WTC11 (cell line): ENCODE measurements around the gene MYOM3. TPM values are rescaled to one million over a fixed set of nuclear protein-coding genes. Genes with fewer than 3 reads are reported as not detected.
"Not testable (repeated sequence)": the region's sequence is repeated elsewhere in the genome, so short reads cannot be mapped to it uniquely, and the experiment has no call there.

Experiments used
- ATAC-seq: fragments of 200-7000 bp; cut with Tn5 transposase; 2 replicates; pipeline ENCODE4 v1.10.0; 2021; ENCODE audit warnings: mild to moderate bottlenecking, moderate library complexity
- CTCF ChIA-PET: fragments of 300-600 bp; sonication (Branson Sonifier 250); formaldehyde crosslinking; loops from one replicate; lab custom pipeline; 2021; ENCODE audit warnings: antibody characterized with exemption; lab: Charles Lee
- POLR2A ChIA-PET: fragments of 350-600 bp; sonication (Branson Sonifier 250); formaldehyde crosslinking; loops from one replicate; lab custom pipeline; 2021; ENCODE audit warnings: antibody characterized with exemption; lab: Charles Lee
- DNase-seq: peaks from one replicate; pipeline ENCODE4 v3.0.0; 2021; ENCODE audit warnings: low spot score
- H3K27ac Mint-ChIP-seq: 2 replicates; pipeline ENCODE4 v1.8.0; 2021; ENCODE audit warnings: mixed read lengths
- H3K27me3 Mint-ChIP-seq: 2 replicates; pipeline ENCODE4 v1.8.0; 2021; ENCODE audit warnings: low read depth, mild to moderate bottlenecking, moderate library complexity, mixed read lengths
- H3K36me3 Mint-ChIP-seq: 2 replicates; pipeline ENCODE4 v1.8.0; 2021; ENCODE audit warnings: mixed read lengths
- H3K4me1 Mint-ChIP-seq: 2 replicates; pipeline ENCODE4 v1.8.0; 2022; ENCODE audit warnings: mixed read lengths
- H3K4me3 Mint-ChIP-seq: 2 replicates; pipeline ENCODE4 v1.8.0; 2021; ENCODE audit warnings: mild to moderate bottlenecking, moderate library complexity, mixed read lengths
- H3K9me3 Mint-ChIP-seq: 2 replicates; pipeline ENCODE4 v1.8.0; 2021; ENCODE audit warnings: mixed read lengths
- AFF4 ChIP-seq: sonication (generic); formaldehyde crosslinking; IDR thresholded peaks from 2 replicates; pipeline ENCODE4 v1.8.1; 2023; ENCODE audit warnings: mild to moderate bottlenecking, missing genetic modification reagents, borderline replicate concordance
- NR2C2 ChIP-seq: sonication (generic); formaldehyde crosslinking; IDR thresholded peaks from 2 replicates; pipeline ENCODE4 v1.8.0; 2022; ENCODE audit warnings: mild to moderate bottlenecking, missing genetic modification reagents
- TCF7 ChIP-seq: sonication (generic); formaldehyde crosslinking; IDR thresholded peaks from 2 replicates; pipeline ENCODE4 v1.8.0; 2022; ENCODE audit warnings: mild to moderate bottlenecking, low read depth, missing genetic modification reagents, moderate library complexity
- USF1 ChIP-seq: sonication (generic); formaldehyde crosslinking; IDR thresholded peaks from 2 replicates; pipeline ENCODE4 v1.8.0; 2022; ENCODE audit warnings: mild to moderate bottlenecking, missing genetic modification reagents
- ZNF138 ChIP-seq: sonication (generic); formaldehyde crosslinking; conservative IDR thresholded peaks from 2 replicates; pipeline ENCODE4 v1.8.1; 2022; ENCODE audit warnings: mild to moderate bottlenecking, moderate library complexity, missing genetic modification reagents
- ZNF396 ChIP-seq: fragments of 250-450 bp; sonication (Bioruptor Pico); IDR thresholded peaks from 2 replicates; pipeline ENCODE4 v1.8.0; 2021; ENCODE audit warnings: mild to moderate bottlenecking, moderate library complexity, borderline replicate concordance
- total RNA-seq: library from RNA; stranded (reverse); gene quantifications from 3 replicates; pipeline ENCODE4 v1.2.3, GENCODE V29; 2021
- TF ChIP-seq, protein P1 (sequence below): sonication (generic); formaldehyde crosslinking; conservative IDR thresholded peaks from 2 replicates; pipeline ENCODE4 v1.8.1; 2023; ENCODE audit warnings: mild to moderate bottlenecking, low read depth, missing genetic modification reagents, moderate library complexity
- TF ChIP-seq, protein P2 (sequence below): sonication (generic); formaldehyde crosslinking; IDR thresholded peaks from 2 replicates; pipeline ENCODE4 v1.8.1; 2023; ENCODE audit warnings: mild to moderate bottlenecking, missing genetic modification reagents, moderate library complexity
- TF ChIP-seq, protein P3 (sequence below): sonication (generic); formaldehyde crosslinking; IDR thresholded peaks from 2 replicates; pipeline ENCODE4 v1.8.1; 2023; ENCODE audit warnings: mild to moderate bottlenecking, missing genetic modification reagents, moderate library complexity

The MYOM3 gene
- total RNA-seq, 1 experiment from 2014 or later, result 0.13 TPM

DNA sequence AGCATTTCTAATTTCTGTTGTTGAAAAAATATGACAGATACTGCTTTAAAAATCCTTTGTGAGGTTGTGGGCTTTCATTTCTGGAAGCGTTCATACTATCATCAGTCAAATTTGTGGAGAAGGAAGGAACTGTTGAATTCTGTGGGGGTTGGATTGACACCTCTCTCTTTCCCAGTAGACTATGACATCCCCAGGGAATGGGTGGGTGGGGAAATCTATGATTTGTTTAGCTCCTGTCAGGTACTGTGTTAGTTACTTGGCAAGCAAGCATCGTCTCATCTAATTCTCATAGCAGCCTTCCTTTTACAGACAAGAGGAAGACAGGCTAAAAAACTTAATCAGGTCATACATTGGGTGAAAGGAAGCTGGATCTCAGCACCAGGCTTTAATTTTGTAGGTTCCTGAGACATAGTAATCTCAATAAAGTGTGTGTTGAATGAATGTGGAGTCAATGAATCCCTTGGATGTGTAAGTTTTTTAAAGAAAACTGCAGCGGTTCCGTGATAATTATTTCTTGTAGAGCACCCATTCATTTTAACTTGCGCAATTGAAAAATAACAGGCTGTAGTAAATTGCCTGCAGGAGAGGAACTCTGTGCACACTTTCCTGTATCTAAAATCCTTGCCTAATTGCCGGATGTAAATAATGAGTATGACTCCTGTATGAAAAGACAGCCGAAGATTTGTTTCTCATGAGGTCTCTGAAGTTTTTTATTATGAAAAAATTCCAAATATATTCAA is 60.6 kb downstream of the MYOM3 start (continued):
- TF ChIP-seq, protein P1, sequence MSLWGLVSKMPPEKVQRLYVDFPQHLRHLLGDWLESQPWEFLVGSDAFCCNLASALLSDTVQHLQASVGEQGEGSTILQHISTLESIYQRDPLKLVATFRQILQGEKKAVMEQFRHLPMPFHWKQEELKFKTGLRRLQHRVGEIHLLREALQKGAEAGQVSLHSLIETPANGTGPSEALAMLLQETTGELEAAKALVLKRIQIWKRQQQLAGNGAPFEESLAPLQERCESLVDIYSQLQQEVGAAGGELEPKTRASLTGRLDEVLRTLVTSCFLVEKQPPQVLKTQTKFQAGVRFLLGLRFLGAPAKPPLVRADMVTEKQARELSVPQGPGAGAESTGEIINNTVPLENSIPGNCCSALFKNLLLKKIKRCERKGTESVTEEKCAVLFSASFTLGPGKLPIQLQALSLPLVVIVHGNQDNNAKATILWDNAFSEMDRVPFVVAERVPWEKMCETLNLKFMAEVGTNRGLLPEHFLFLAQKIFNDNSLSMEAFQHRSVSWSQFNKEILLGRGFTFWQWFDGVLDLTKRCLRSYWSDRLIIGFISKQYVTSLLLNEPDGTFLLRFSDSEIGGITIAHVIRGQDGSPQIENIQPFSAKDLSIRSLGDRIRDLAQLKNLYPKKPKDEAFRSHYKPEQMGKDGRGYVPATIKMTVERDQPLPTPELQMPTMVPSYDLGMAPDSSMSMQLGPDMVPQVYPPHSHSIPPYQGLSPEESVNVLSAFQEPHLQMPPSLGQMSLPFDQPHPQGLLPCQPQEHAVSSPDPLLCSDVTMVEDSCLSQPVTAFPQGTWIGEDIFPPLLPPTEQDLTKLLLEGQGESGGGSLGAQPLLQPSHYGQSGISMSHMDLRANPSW (CRISPR knock-in tag), result no peak

- ChIA-PET CTCF (interaction anchor here (1.6 kb wide), 1 partner anchor 22 kb away, joined by 4 read pairs; no protein-coding TSS in a partner anchor), POLR2A (no interaction called here)
- Mint-ChIP-seq H3K4me1 (no peaks in the 10 kb centered on the region), H3K4me3 (no peak overlapping the region), H3K36me3 (no peaks in the 10 kb centered on the region), H3K27me3 (no peaks in the 10 kb centered on the region), H3K27ac (no peak overlapping the region), H3K9me3 (no peaks in the 10 kb centered on the region; the same call in 1 of the 2 replicates)
- TF ChIP-seq, protein P2, sequence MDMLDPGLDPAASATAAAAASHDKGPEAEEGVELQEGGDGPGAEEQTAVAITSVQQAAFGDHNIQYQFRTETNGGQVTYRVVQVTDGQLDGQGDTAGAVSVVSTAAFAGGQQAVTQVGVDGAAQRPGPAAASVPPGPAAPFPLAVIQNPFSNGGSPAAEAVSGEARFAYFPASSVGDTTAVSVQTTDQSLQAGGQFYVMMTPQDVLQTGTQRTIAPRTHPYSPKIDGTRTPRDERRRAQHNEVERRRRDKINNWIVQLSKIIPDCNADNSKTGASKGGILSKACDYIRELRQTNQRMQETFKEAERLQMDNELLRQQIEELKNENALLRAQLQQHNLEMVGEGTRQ (CRISPR knock-in tag), result no peak
- TF ChIP-seq NR2C2 (CRISPR knock-in tag) (no peak), AFF4 (CRISPR knock-in tag) (no peak), USF1 (CRISPR knock-in tag) (no peak), ZNF396 (no peak), TCF7 (no peak), ZNF138 (CRISPR knock-in tag) (no peak)
- TF ChIP-seq, protein P3, sequence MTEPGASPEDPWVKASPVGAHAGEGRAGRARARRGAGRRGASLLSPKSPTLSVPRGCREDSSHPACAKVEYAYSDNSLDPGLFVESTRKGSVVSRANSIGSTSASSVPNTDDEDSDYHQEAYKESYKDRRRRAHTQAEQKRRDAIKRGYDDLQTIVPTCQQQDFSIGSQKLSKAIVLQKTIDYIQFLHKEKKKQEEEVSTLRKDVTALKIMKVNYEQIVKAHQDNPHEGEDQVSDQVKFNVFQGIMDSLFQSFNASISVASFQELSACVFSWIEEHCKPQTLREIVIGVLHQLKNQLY, result no peak
- DNase-seq (no peak), ATAC-seq (no peak)
Observed at GRCh38 chr1:24049733-24050132, 62.2 kb downstream of the MYOM3 start.

DNA sequence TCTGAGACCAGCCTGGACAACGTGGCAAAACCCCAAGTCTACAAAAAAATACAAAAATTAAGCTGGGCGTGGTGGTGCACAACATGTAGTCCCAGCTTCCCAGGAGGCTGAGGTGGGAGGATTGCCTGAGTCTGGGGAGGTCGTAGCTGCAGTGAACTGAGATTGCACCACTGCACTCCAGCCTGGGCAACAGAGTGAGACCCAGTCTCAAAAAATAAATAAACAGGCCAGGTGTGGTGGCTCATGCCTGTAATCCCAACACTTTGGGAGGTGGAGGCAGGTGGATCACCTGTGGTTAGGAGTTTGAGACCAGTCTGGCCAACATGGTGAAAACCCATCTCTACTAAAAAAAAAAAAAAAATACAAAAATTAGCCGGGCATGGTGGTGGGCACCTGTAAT is 63.0 kb downstream of the MYOM3 start:
- DNase-seq, H3K4me1 Mint-ChIP-seq, H3K27me3 Mint-ChIP-seq, H3K4me3 Mint-ChIP-seq, H3K36me3 Mint-ChIP-seq, H3K9me3 Mint-ChIP-seq, ATAC-seq, H3K27ac Mint-ChIP-seq: not testable (repeated sequence)
- CTCF ChIA-PET, result interaction anchor here (1.6 kb wide), 1 partner anchor 22 kb away, joined by 4 read pairs; no protein-coding TSS in a partner anchor
- POLR2A ChIA-PET, result interaction anchor here (0.7 kb wide), 1 partner anchor 1035 kb away, joined by 3 read pairs; no protein-coding TSS in a partner anchor
